HG03342 (cell line): ENCODE results near the gene SON.
A peak's percentile ranks its signal among the peaks of the same experiment; 100 is the strongest.
"Not testable (repeated sequence)": the region's sequence is repeated elsewhere in the genome, so short reads cannot be mapped to it uniquely, and the experiment has no call there.

Experiments
- ATAC-seq: cut with Tn5 transposase; IDR thresholded peaks from one replicate; pipeline ENCODE4 v1.9.1; 2021; ENCODE audit warnings: mild to moderate bottlenecking, moderate library complexity; ENCODE audit not compliant: unreplicated experiment

Gene SON

GRCh38 chr21:33542640-33543504, at the start of gene SON:
TSS of gene SON (plus strand) at chr21:33543038. CDS start at chr21:33543093, 55 bp downstream.
- ATAC-seq = peak; percentile 89

- no peak for ATAC-seq
Observed at GRCh38 chr21:33493756-33494155, 49.1 kb upstream of the SON start.

GRCh38 chr21:33495743-33496142, 47.1 kb upstream of the SON start:
- ATAC-seq = no peak

- ATAC-seq = no peak
Observed at GRCh38 chr21:33496345-33496744, 46.5 kb upstream of the SON start.

- no peak for ATAC-seq
Observed at GRCh38 chr21:33505833-33506232, 37.0 kb upstream of the SON start.

GRCh38 chr21:33507003-33507402, 35.8 kb upstream of the SON start:
- ATAC-seq = not testable (repeated sequence)

- ATAC-seq = no peak
Observed at GRCh38 chr21:33510826-33511225, 32.0 kb upstream of the SON start.

GRCh38 chr21:33511639-33512038, 31.2 kb upstream of the SON start:
- no peak for ATAC-seq

GRCh38 chr21:33512481-33512880, 30.4 kb upstream of the SON start:
- ATAC-seq = no peak

GRCh38 chr21:33514229-33514628, 28.6 kb upstream of the SON start:
- ATAC-seq = no peak

GRCh38 chr21:33518899-33519298, 23.9 kb upstream of the SON start:
- ATAC-seq = no peak

GRCh38 chr21:33522297-33522952, 20.4 kb upstream of the SON start:
- ATAC-seq = no peak

- ATAC-seq = no peak
Observed at GRCh38 chr21:33522953-33523349, 19.9 kb upstream of the SON start.

GRCh38 chr21:33531007-33531406, 11.8 kb upstream of the SON start:
- no peak for ATAC-seq

- ATAC-seq = no peak
Observed at GRCh38 chr21:33537212-33537611, 5.6 kb upstream of the SON start.

GRCh38 chr21:33539616-33540015, 3.2 kb upstream of the SON start:
- no peak for ATAC-seq

- ATAC-seq = no peak
Observed at GRCh38 chr21:33540711-33541104, 2.1 kb upstream of the SON start.

GRCh38 chr21:33541105-33541711, 1.6 kb upstream of the SON start:
- ATAC-seq = no peak

- ATAC-seq = peak; percentile 54
Observed at GRCh38 chr21:33541756-33542639, 840 bp upstream of the SON start, which contains the start of gene GART. TSS of gene GART (minus strand) at chr21:33542117. CDS start at chr21:33539315, 2,802 bp downstream.

GRCh38 chr21:33543505-33544129, 779 bp downstream of the SON start:
- no peak for ATAC-seq
